ENCODE measurements around the gene KCNJ16.

DNA sequence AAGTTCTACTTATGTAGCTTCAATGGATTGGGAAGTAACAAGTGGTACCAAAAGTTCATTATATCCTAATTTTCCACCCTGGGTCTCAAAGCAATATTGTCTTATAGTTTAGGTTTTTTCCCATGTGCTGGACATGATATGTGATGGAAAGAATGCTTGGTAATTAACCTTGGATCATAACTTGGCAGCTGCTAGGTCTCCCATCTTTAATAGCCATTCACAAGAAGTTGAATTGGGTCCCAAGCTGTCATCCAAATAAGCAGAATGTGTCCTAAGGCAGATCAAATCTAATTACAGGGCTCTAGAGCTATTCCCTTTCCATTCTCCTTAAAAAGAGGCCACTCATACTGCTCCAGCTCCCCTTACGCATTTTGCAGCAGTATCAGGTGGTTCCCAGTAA, 44.7 kb upstream of the KCNJ16 start:
- TF ChIP-seq, protein P1, sequence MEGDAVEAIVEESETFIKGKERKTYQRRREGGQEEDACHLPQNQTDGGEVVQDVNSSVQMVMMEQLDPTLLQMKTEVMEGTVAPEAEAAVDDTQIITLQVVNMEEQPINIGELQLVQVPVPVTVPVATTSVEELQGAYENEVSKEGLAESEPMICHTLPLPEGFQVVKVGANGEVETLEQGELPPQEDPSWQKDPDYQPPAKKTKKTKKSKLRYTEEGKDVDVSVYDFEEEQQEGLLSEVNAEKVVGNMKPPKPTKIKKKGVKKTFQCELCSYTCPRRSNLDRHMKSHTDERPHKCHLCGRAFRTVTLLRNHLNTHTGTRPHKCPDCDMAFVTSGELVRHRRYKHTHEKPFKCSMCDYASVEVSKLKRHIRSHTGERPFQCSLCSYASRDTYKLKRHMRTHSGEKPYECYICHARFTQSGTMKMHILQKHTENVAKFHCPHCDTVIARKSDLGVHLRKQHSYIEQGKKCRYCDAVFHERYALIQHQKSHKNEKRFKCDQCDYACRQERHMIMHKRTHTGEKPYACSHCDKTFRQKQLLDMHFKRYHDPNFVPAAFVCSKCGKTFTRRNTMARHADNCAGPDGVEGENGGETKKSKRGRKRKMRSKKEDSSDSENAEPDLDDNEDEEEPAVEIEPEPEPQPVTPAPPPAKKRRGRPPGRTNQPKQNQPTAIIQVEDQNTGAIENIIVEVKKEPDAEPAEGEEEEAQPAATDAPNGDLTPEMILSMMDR (IDR thresholded peaks at IDR 0.05), result no peak
- no peak for TF ChIP-seq EP300 (IDR thresholded peaks at IDR 0.05)
- TF ChIP-seq POLR2A (IDR thresholded peaks at IDR 0.05), result no peak
